Activated naive CD4-positive, alpha-beta T cell treated with anti-CD3 and anti-CD28 coated beads, Interleukin-2, amount 50 U/mL, for 24 hours (primary cell): ENCODE results near the gene RWDD1.
"Not testable (repeated sequence)": the region's sequence is repeated elsewhere in the genome, so short reads cannot be mapped to it uniquely, and the experiment has no call there.

Experiments
- H3K27ac Mint-ChIP-seq: one replicate; pipeline ENCODE4 v1.8.0; 2021; ENCODE audit warnings: mild to moderate bottlenecking, mixed read lengths
- H3K27me3 Mint-ChIP-seq: one replicate; pipeline ENCODE4 v1.8.0; 2021; ENCODE audit warnings: mixed read lengths
- H3K36me3 Mint-ChIP-seq: one replicate; pipeline ENCODE4 v1.8.0; 2021; ENCODE audit warnings: mixed read lengths
- H3K4me1 Mint-ChIP-seq: one replicate; pipeline ENCODE4 v1.8.0; 2021; ENCODE audit warnings: mixed read lengths
- H3K4me3 Mint-ChIP-seq: one replicate; pipeline ENCODE4 v1.8.0; 2021; ENCODE audit warnings: mild to moderate bottlenecking, mixed read lengths
- H3K9me3 Mint-ChIP-seq: one replicate; pipeline ENCODE4 v1.8.0; 2021; ENCODE audit warnings: mixed read lengths

RWDD1 gene

GRCh38 chr6:116571683-116572000, 338 bp downstream of the RWDD1 start:
- H3K27me3 Mint-ChIP-seq = no peaks in the 10 kb centered on the region
- peaks cover 10% of the 10 kb centered on the region for H3K36me3 Mint-ChIP-seq
- H3K4me3 Mint-ChIP-seq = peak overlapping the region; percentile 99
- H3K4me1 Mint-ChIP-seq = peaks cover 59% of the 10 kb centered on the region
- peak overlapping the region; percentile 96 for H3K27ac Mint-ChIP-seq
- H3K9me3 Mint-ChIP-seq = no peaks in the 10 kb centered on the region

- Mint-ChIP-seq H3K4me1 (peaks cover 64% of the 10 kb centered on the region), H3K4me3 (peak overlapping the region; percentile 99), H3K36me3 (peaks cover 10% of the 10 kb centered on the region), H3K27ac (peak overlapping the region; percentile 96), H3K27me3 (no peaks in the 10 kb centered on the region), H3K9me3 (no peaks in the 10 kb centered on the region)
Observed at GRCh38 chr6:116572162-116572561, 858 bp downstream of the RWDD1 start.

- no peak overlapping the region for H3K27ac Mint-ChIP-seq
- H3K9me3 Mint-ChIP-seq = no peaks in the 10 kb centered on the region
- H3K36me3 Mint-ChIP-seq = peaks cover 17% of the 10 kb centered on the region
- peaks cover 76% of the 10 kb centered on the region for H3K4me1 Mint-ChIP-seq
- no peaks in the 10 kb centered on the region for H3K27me3 Mint-ChIP-seq
- H3K4me3 Mint-ChIP-seq = no peak overlapping the region
Observed at GRCh38 chr6:116575227-116575626, 3.9 kb downstream of the RWDD1 start.

- Mint-ChIP-seq H3K4me3 (no peak overlapping the region), H3K36me3 (peaks cover 20% of the 10 kb centered on the region), H3K27me3 (no peaks in the 10 kb centered on the region), H3K4me1 (peaks cover 66% of the 10 kb centered on the region), H3K9me3 (no peaks in the 10 kb centered on the region), H3K27ac (no peak overlapping the region)
Observed at GRCh38 chr6:116577486-116577885, 6.2 kb downstream of the RWDD1 start.

GRCh38 chr6:116578335-116578734, 7.0 kb downstream of the RWDD1 start:
- Mint-ChIP-seq H3K36me3 (peaks cover 22% of the 10 kb centered on the region), H3K4me3 (no peak overlapping the region), H3K27ac (no peak overlapping the region), H3K4me1 (peaks cover 61% of the 10 kb centered on the region), H3K9me3 (no peaks in the 10 kb centered on the region), H3K27me3 (no peaks in the 10 kb centered on the region)

GRCh38 chr6:116579143-116579542, 7.8 kb downstream of the RWDD1 start:
- Mint-ChIP-seq H3K36me3 (peaks cover 20% of the 10 kb centered on the region), H3K27ac (no peak overlapping the region), H3K4me1 (peaks cover 53% of the 10 kb centered on the region)

GRCh38 chr6:116580198-116580597, 8.9 kb downstream of the RWDD1 start:
- Mint-ChIP-seq H3K4me3 (no peak overlapping the region), H3K27me3 (no peaks in the 10 kb centered on the region), H3K27ac (no peak overlapping the region), H3K4me1 (peaks cover 52% of the 10 kb centered on the region), H3K9me3 (no peaks in the 10 kb centered on the region), H3K36me3 (peaks cover 21% of the 10 kb centered on the region)

More at GRCh38 chr6:116579143-116579542, 7.8 kb downstream of the RWDD1 start:
- Mint-ChIP-seq H3K9me3 (no peaks in the 10 kb centered on the region), H3K4me3 (no peak overlapping the region), H3K27me3 (no peaks in the 10 kb centered on the region)

- Mint-ChIP-seq H3K36me3 (peaks cover 25% of the 10 kb centered on the region), H3K27ac (no peak overlapping the region), H3K4me1 (peaks cover 9% of the 10 kb centered on the region), H3K27me3 (no peaks in the 10 kb centered on the region), H3K9me3 (no peaks in the 10 kb centered on the region), H3K4me3 (no peak overlapping the region)
Observed at GRCh38 chr6:116586276-116586675, 15.0 kb downstream of the RWDD1 start.

GRCh38 chr6:116586738-116587137, 15.4 kb downstream of the RWDD1 start:
- H3K9me3 Mint-ChIP-seq = no peaks in the 10 kb centered on the region
- peaks cover 22% of the 10 kb centered on the region for H3K36me3 Mint-ChIP-seq
- H3K27me3 Mint-ChIP-seq = no peaks in the 10 kb centered on the region
- no peak overlapping the region for H3K4me3 Mint-ChIP-seq
- H3K27ac Mint-ChIP-seq = no peak overlapping the region
- peaks cover 9% of the 10 kb centered on the region for H3K4me1 Mint-ChIP-seq

GRCh38 chr6:116595247-116595646, 23.9 kb downstream of the RWDD1 start:
- no peaks in the 10 kb centered on the region for H3K9me3 Mint-ChIP-seq
- no peak overlapping the region for H3K27ac Mint-ChIP-seq
- H3K27me3 Mint-ChIP-seq = no peaks in the 10 kb centered on the region
- H3K4me3 Mint-ChIP-seq = no peak overlapping the region
- H3K4me1 Mint-ChIP-seq = no peaks in the 10 kb centered on the region
- H3K36me3 Mint-ChIP-seq = peaks cover 20% of the 10 kb centered on the region

GRCh38 chr6:116596815-116597214, 25.5 kb downstream of the RWDD1 start:
- Mint-ChIP-seq H3K9me3 (no peaks in the 10 kb centered on the region), H3K4me1 (no peaks in the 10 kb centered on the region), H3K36me3 (peaks cover 28% of the 10 kb centered on the region), H3K4me3 (no peak overlapping the region), H3K27me3 (no peaks in the 10 kb centered on the region), H3K27ac (no peak overlapping the region)

- H3K27me3 Mint-ChIP-seq, H3K4me3 Mint-ChIP-seq, H3K27ac Mint-ChIP-seq, H3K4me1 Mint-ChIP-seq, H3K9me3 Mint-ChIP-seq: not testable (repeated sequence)
- H3K36me3 Mint-ChIP-seq = peaks cover 47% of the 10 kb centered on the region
Observed at GRCh38 chr6:116603916-116604315, 32.6 kb downstream of the RWDD1 start.

- not testable (repeated sequence) for H3K4me1 Mint-ChIP-seq, H3K27ac Mint-ChIP-seq
Observed at GRCh38 chr6:116604868-116605267, 33.6 kb downstream of the RWDD1 start.

GRCh38 chr6:116605935-116606334, 34.6 kb downstream of the RWDD1 start:
- Mint-ChIP-seq H3K9me3 (no peaks in the 10 kb centered on the region), H3K27ac (no peak overlapping the region), H3K4me3 (no peak overlapping the region), H3K27me3 (peaks cover 8% of the 10 kb centered on the region), H3K4me1 (no peaks in the 10 kb centered on the region), H3K36me3 (peaks cover 44% of the 10 kb centered on the region)

More at GRCh38 chr6:116604868-116605267, 33.6 kb downstream of the RWDD1 start:
- H3K9me3 Mint-ChIP-seq, H3K27me3 Mint-ChIP-seq, H3K4me3 Mint-ChIP-seq: not testable (repeated sequence)
- H3K36me3 Mint-ChIP-seq = peaks cover 45% of the 10 kb centered on the region

- Mint-ChIP-seq H3K36me3 (peaks cover 19% of the 10 kb centered on the region), H3K4me1 (peaks cover 8% of the 10 kb centered on the region), H3K27me3 (peaks cover 10% of the 10 kb centered on the region), H3K27ac (no peak overlapping the region), H3K4me3 (no peak overlapping the region), H3K9me3 (no peaks in the 10 kb centered on the region)
Observed at GRCh38 chr6:116611056-116611455, 39.8 kb downstream of the RWDD1 start.

GRCh38 chr6:116615937-116616736, 44.8 kb downstream of the RWDD1 start, which contains the start of gene RSPH4A:
TSS of gene RSPH4A (plus strand) at chr6:116616479. CDS start at chr6:116616624, 145 bp downstream.
- Mint-ChIP-seq H3K4me1 (peaks cover 21% of the 10 kb centered on the region), H3K27ac (no peak within 1 kb of the TSS), H3K27me3 (peaks cover 2% of the 10 kb centered on the region), H3K9me3 (no peaks in the 10 kb centered on the region), H3K4me3 (peak within 1 kb of the TSS; percentile 90), H3K36me3 (no peaks in the 10 kb centered on the region)

- no peak overlapping the region for H3K27ac Mint-ChIP-seq
- peak overlapping the region; percentile 90 for H3K4me3 Mint-ChIP-seq
- H3K4me1 Mint-ChIP-seq = peaks cover 21% of the 10 kb centered on the region
- no peaks in the 10 kb centered on the region for H3K9me3 Mint-ChIP-seq
- no peaks in the 10 kb centered on the region for H3K36me3 Mint-ChIP-seq
- peaks cover 2% of the 10 kb centered on the region for H3K27me3 Mint-ChIP-seq
Observed at GRCh38 chr6:116616737-116617053, 45.4 kb downstream of the RWDD1 start.
